Measurements from ENCODE around the gene MAPK4. TPM values are rescaled to one million over a fixed set of nuclear protein-coding genes. Genes with fewer than 3 reads are reported as not detected.

MAPK4 gene
- total RNA-seq, 1 donor, result not detected

- no peak for DNase-seq (ENCODE audit: low read depth)
- H3K4me3 ChIP-seq (ENCODE audit: low read depth, low read length), result no peak overlapping the region
- TF ChIP-seq, protein P1, sequence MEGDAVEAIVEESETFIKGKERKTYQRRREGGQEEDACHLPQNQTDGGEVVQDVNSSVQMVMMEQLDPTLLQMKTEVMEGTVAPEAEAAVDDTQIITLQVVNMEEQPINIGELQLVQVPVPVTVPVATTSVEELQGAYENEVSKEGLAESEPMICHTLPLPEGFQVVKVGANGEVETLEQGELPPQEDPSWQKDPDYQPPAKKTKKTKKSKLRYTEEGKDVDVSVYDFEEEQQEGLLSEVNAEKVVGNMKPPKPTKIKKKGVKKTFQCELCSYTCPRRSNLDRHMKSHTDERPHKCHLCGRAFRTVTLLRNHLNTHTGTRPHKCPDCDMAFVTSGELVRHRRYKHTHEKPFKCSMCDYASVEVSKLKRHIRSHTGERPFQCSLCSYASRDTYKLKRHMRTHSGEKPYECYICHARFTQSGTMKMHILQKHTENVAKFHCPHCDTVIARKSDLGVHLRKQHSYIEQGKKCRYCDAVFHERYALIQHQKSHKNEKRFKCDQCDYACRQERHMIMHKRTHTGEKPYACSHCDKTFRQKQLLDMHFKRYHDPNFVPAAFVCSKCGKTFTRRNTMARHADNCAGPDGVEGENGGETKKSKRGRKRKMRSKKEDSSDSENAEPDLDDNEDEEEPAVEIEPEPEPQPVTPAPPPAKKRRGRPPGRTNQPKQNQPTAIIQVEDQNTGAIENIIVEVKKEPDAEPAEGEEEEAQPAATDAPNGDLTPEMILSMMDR (IDR thresholded peaks at IDR 0.05; ENCODE audit: insufficient read depth, low read depth, low read length), result no peak
These were observed 91.4 kb downstream of the MAPK4 start for GRCh38 chr18:50651334-50651733.

GRCh38 chr18:50653402-50654093 lies 93.7 kb downstream of the MAPK4 start:
- no peak overlapping the region for H3K4me3 ChIP-seq (ENCODE audit: low read depth, low read length)
- DNase-seq (ENCODE audit: low read depth), result no peak
- TF ChIP-seq, protein P1 (IDR thresholded peaks at IDR 0.05; ENCODE audit: insufficient read depth, low read depth, low read length), result no peak

DNA sequence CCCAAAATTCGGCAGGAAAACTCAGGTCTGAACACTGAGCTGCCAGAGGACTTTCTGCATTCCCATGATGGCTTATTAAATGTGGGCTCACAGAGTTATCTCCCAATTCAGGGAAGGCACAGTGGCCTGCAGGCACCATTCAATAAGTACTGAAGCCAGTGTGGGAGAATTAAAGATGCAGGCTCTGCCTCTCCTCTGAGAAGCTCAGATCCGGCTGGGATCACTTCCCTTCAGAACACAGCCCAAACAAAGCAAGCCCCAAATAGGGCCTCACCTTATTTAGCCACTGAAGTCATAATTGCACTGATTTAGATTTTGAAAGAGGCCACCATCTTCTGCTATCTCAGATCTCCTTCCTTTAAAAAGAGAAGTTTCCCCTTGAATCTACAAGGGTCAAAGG lies 94.3 kb downstream of the MAPK4 start:
- H3K4me3 ChIP-seq (ENCODE audit: low read depth, low read length), result no peak overlapping the region
- DNase-seq (ENCODE audit: low read depth), result no peak
- TF ChIP-seq, protein P1 (IDR thresholded peaks at IDR 0.05; ENCODE audit: insufficient read depth, low read depth, low read length), result no peak

GRCh38 chr18:50654658-50655550 lies 95.0 kb downstream of the MAPK4 start:
- no peak for DNase-seq (ENCODE audit: low read depth)
- no peak overlapping the region for H3K4me3 ChIP-seq (ENCODE audit: low read depth, low read length)
- TF ChIP-seq, protein P1 (IDR thresholded peaks at IDR 0.05; ENCODE audit: insufficient read depth, low read depth, low read length), result no peak

DNA sequence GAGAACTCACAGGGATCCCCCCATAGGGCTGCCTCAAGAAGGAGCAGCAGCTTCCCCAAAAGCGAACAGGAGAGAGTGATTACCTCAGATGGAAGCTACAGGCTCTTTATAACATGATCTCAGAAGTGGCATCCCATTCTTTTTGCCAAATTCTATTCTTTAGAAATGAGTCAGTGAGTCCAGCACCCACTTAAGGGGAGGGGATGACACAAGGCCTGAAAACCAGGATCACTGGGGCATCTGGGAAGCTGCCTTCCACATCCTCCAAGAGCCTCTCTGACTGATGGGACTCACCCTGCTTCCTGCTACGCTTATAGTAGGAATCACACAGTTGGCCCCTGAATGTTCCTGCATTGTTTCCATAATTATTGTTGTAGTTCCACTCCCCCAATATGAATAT lies 96.5 kb downstream of the MAPK4 start:
- DNase-seq (ENCODE audit: low read depth), result no peak
- TF ChIP-seq, protein P1 (IDR thresholded peaks at IDR 0.05; ENCODE audit: insufficient read depth, low read depth, low read length), result no peak
- H3K4me3 ChIP-seq (ENCODE audit: low read depth, low read length), result no peak overlapping the region

- DNase-seq (ENCODE audit: low read depth), result no peak
These were observed 97.1 kb downstream of the MAPK4 start for GRCh38 chr18:50656841-50657470.

More at GRCh38 chr18:50656841-50657470, 97.1 kb downstream of the MAPK4 start:
- H3K4me3 ChIP-seq (ENCODE audit: low read depth, low read length), result no peak overlapping the region
- TF ChIP-seq, protein P1 (IDR thresholded peaks at IDR 0.05; ENCODE audit: insufficient read depth, low read depth, low read length), result no peak
